22Rv1 (cell line): ENCODE measurements around the gene CEBPG.

Source experiments
- H3K27ac ChIP-seq: fragments of 450-650 bp; 2 replicates; pipeline ENCODE4 v1.5.1; 2017
- CTCF ChIP-seq: fragments of 450-650 bp; IDR thresholded peaks from 2 replicates; pipeline ENCODE4 v1.5.1; 2017; ENCODE audit warnings: mild to moderate bottlenecking
- ZFX ChIP-seq: fragments of 450-650 bp; IDR thresholded peaks from 2 replicates; pipeline ENCODE4 v1.6.1; 2017; ENCODE audit warnings: antibody characterized with exemption, borderline replicate concordance

CEBPG gene

GRCh38 chr19:33391631-33392249 lies 18.2 kb downstream of the CEBPG start:
- no peak overlapping the region for H3K27ac ChIP-seq
- no peak for TF ChIP-seq ZFX
- no peak for TF ChIP-seq CTCF

GRCh38 chr19:33392341-33393285 lies 19.1 kb downstream of the CEBPG start:
- H3K27ac ChIP-seq = no peak overlapping the region
- no peak for TF ChIP-seq ZFX
- no peak for TF ChIP-seq CTCF

DNA sequence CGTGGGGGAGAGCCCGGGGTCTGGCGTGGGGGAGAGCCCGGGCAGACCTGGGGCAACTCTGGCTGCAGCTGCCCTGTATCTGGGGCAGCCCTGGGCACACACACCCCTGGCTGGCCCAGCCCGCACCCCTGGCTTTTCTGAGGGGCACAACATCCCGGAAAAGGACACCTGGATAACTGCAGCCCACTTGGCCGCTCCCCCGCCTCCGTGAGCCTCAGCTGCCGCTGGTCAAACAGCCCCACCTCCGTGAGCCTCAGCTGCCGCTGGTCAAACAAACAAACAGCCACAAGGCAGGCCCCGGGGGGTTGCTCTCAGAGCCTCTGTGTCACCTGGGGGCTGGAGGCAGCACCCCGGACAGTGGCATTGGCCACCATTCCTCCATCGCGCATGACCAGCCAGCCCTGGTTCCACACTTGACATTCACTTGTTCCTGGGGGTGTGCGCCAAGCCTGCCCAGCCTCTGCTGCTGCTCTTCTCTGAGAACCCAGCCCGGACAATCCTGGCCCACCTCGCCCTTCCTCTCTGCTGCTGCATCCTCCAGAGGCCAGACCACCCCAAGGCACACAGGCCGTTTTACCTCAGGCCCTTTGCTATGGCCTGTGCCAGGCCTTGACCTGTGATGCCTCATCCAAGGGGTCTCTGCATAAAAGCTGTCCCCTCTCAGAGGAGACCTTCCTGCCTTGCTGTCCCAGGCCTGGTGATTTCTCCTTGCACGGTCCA lies 19.9 kb downstream of the CEBPG start:
- H3K27ac ChIP-seq = no peak overlapping the region
- no peak for TF ChIP-seq ZFX
- TF ChIP-seq CTCF = no peak

DNA sequence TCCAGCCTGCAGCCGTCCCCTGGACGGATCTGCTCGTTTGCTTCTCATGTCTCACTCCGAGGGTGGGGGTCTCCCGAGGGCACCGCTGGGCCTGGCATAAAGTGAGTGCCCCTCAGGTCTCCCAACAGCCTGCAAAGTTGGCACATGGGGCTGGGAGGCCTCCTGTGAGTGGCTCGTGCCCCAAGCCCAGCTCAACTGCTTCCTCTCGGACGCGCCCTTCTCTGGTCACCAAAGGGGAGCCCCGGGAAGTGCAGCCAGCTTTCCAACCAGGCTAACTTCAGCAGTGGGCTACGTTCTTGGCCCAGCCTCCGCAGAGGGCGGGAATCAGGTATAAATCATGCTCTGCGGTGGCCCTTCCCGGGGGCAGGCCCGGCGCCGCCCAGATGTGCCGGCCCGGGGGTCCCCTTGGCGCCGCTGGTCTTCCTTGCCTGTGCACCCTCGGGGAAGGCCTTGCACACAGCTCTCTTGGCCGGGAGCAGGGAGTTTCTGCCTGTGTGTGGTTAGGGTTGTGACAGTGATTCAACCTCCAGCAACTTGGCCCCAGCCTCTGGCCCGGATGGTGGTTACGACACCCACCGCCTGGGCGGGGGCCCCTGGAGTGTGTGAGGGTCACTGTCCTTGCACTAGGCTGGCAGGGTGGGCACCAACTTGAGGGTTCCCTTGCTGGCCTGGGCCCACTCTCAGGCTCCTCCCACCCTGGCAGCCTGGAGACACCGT lies 20.7 kb downstream of the CEBPG start:
- no peak overlapping the region for H3K27ac ChIP-seq
- TF ChIP-seq CTCF = no peak
- TF ChIP-seq ZFX = no peak

- TF ChIP-seq ZFX (no peak), CTCF (no peak)
- no peak overlapping the region for H3K27ac ChIP-seq
Observed at GRCh38 chr19:33394723-33395560, 21.4 kb downstream of the CEBPG start.
